ENCODE data around the gene VAV1. TPM values are rescaled to one million over a fixed set of nuclear protein-coding genes. Genes with fewer than 3 reads are reported as not detected.

VAV1 gene
- total RNA-seq, 1 experiment from 2014 or later: not detected

DNA sequence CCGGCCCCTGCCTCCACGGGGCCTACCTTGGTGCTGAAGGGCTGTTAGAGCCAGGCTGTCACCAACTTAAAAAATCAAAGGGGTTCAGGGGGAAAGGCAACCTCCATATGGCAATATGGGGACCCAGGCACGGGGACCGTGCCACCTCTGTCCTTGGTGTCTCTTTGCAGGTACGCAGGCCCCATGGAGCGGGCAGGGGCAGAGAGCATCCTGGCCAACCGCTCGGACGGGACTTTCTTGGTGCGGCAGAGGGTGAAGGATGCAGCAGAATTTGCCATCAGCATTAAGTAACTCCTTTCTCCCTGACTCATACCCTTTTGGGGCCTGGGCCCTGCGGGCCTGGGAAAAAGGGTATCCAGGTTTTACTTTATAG lies 75.3 kb downstream of the VAV1 start:
- H3K4me1 ChIP-seq: no peaks in the 10 kb centered on the region
- BruUV-seq (replicated peaks): no TSS peak

DNA sequence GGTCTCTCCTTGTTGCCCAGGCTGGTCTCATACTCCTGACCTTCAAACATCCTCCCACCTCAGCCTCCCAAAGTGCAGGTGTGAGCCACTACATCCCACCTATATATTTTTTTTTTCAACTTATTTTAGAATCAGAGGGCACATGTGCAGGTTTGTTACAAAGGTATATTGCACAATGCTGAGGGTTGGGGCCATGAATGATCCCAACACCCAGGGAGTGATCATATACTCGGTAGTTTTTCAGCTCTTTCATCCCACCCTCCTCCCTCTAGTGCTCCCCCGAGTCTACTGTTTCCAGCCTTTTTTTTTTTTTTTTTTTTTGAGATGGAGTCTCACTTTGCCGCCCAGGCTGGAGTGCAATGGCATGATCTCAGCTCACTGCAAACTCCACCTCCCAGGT lies 76.5 kb downstream of the VAV1 start:
- BruUV-seq (replicated peaks): no TSS peak
- intact Hi-C loops (cut with micrococcal nuclease; ENCODE audit: unreplicated experiment): no loop called here
- peaks cover 5% of the 10 kb centered on the region for H3K27me3 Mint-ChIP-seq (ENCODE audit: insufficient read depth, unreplicated experiment)
- no peak overlapping the region for H3K27ac Mint-ChIP-seq (ENCODE audit: unreplicated experiment)
- Histone ChIP-seq H3K4me3 (ENCODE audit: low read depth, low read length) (no peak overlapping the region), H3K36me3 (ENCODE audit: control insufficient read depth, insufficient read depth, low read length) (no peaks in the 10 kb centered on the region), H3K4me1 (no peaks in the 10 kb centered on the region), H3K27me3 (replicated peaks; ENCODE audit: control insufficient read depth, insufficient read depth, low read length) (no peaks in the 10 kb centered on the region), H3K9me3 (no peaks in the 10 kb centered on the region)
- POLR2A ChIA-PET: no interaction called here
- TF ChIP-seq, protein P1, sequence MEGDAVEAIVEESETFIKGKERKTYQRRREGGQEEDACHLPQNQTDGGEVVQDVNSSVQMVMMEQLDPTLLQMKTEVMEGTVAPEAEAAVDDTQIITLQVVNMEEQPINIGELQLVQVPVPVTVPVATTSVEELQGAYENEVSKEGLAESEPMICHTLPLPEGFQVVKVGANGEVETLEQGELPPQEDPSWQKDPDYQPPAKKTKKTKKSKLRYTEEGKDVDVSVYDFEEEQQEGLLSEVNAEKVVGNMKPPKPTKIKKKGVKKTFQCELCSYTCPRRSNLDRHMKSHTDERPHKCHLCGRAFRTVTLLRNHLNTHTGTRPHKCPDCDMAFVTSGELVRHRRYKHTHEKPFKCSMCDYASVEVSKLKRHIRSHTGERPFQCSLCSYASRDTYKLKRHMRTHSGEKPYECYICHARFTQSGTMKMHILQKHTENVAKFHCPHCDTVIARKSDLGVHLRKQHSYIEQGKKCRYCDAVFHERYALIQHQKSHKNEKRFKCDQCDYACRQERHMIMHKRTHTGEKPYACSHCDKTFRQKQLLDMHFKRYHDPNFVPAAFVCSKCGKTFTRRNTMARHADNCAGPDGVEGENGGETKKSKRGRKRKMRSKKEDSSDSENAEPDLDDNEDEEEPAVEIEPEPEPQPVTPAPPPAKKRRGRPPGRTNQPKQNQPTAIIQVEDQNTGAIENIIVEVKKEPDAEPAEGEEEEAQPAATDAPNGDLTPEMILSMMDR (IDR thresholded peaks at IDR 0.05; ENCODE audit: insufficient read depth in 1 of 2, low read depth in 1 of 2, low read length in 1 of 2, severe bottlenecking in 1 of 2, unreplicated experiment in 1 of 2): no peak
- H3K9me3 Mint-ChIP-seq (ENCODE audit: unreplicated experiment): no peaks in the 10 kb centered on the region
- no peak for DNase-seq
- no peak overlapping the region for H3K4me3 Mint-ChIP-seq (ENCODE audit: unreplicated experiment)
- CTCF ChIA-PET: interaction anchor here (0.6 kb wide), 1 partner anchor 1506 kb away, joined by 3 read pairs; no protein-coding TSS in a partner anchor
- H3K36me3 Mint-ChIP-seq (ENCODE audit: insufficient read depth, unreplicated experiment): no peaks in the 10 kb centered on the region
- no peaks in the 10 kb centered on the region for H3K4me1 Mint-ChIP-seq (ENCODE audit: low read depth, unreplicated experiment)

More for the DNA sequence above, 75.3 kb downstream of the VAV1 start:
- peaks cover 5% of the 10 kb centered on the region for H3K27me3 Mint-ChIP-seq (ENCODE audit: insufficient read depth, unreplicated experiment)
- Histone ChIP-seq H3K27me3 (replicated peaks; ENCODE audit: control insufficient read depth, insufficient read depth, low read length) (no peaks in the 10 kb centered on the region), H3K36me3 (ENCODE audit: control insufficient read depth, insufficient read depth, low read length) (no peaks in the 10 kb centered on the region), H3K4me3 (ENCODE audit: low read depth, low read length) (no peak overlapping the region), H3K9me3 (no peaks in the 10 kb centered on the region)
- ChIA-PET POLR2A (no interaction called here), CTCF (no interaction called here)
- no peaks in the 10 kb centered on the region for H3K4me1 Mint-ChIP-seq (ENCODE audit: low read depth, unreplicated experiment)
- H3K27ac Mint-ChIP-seq (ENCODE audit: unreplicated experiment): no peak overlapping the region
- intact Hi-C loops (cut with micrococcal nuclease; ENCODE audit: unreplicated experiment): no loop called here
- DNase-seq: no peak
- TF ChIP-seq, protein P1 (IDR thresholded peaks at IDR 0.05; ENCODE audit: insufficient read depth in 1 of 2, low read depth in 1 of 2, low read length in 1 of 2, severe bottlenecking in 1 of 2, unreplicated experiment in 1 of 2): no peak
- H3K36me3 Mint-ChIP-seq (ENCODE audit: insufficient read depth, unreplicated experiment): no peaks in the 10 kb centered on the region
- H3K9me3 Mint-ChIP-seq (ENCODE audit: unreplicated experiment): no peaks in the 10 kb centered on the region
- no peak overlapping the region for H3K4me3 Mint-ChIP-seq (ENCODE audit: unreplicated experiment)

DNA sequence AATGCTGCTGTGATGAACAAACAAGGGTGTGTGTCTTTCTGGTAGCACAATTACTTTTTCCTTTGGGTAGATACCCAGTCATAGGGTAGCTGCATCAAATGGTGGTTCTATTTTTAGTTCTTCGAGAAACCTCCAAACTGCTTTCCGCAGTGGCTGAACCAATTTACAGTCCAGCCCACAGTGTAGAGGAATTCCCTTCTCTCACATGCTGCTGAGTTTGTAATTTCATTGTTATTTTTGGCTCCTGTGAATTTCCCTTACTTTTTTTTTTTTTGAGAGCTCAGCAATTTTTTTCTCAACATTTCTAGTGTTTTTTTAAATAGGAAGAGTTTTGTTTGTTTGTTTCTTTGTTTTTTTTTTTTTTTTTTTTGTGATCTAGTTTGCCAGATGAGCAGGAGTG lies 77.4 kb downstream of the VAV1 start:
- H3K4me3 ChIP-seq (ENCODE audit: low read depth, low read length): no peak overlapping the region
- H3K27me3 ChIP-seq (replicated peaks; ENCODE audit: control insufficient read depth, insufficient read depth, low read length): no peaks in the 10 kb centered on the region
- no peaks in the 10 kb centered on the region for H3K4me1 ChIP-seq
- H3K9me3 ChIP-seq: no peaks in the 10 kb centered on the region
- no peaks in the 10 kb centered on the region for H3K27me3 Mint-ChIP-seq (ENCODE audit: insufficient read depth, unreplicated experiment)
- intact Hi-C loops (cut with micrococcal nuclease; ENCODE audit: unreplicated experiment): no loop called here
- no peak overlapping the region for H3K4me3 Mint-ChIP-seq (ENCODE audit: unreplicated experiment)
- no peak for DNase-seq
- no peak overlapping the region for H3K27ac Mint-ChIP-seq (ENCODE audit: unreplicated experiment)
- H3K9me3 Mint-ChIP-seq (ENCODE audit: unreplicated experiment): no peaks in the 10 kb centered on the region
- H3K4me1 Mint-ChIP-seq (ENCODE audit: low read depth, unreplicated experiment): no peaks in the 10 kb centered on the region
- ChIA-PET POLR2A (no interaction called here), CTCF (no interaction called here)
- no peaks in the 10 kb centered on the region for H3K36me3 Mint-ChIP-seq (ENCODE audit: insufficient read depth, unreplicated experiment)
- TF ChIP-seq, protein P1 (IDR thresholded peaks at IDR 0.05; ENCODE audit: insufficient read depth in 1 of 2, low read depth in 1 of 2, low read length in 1 of 2, severe bottlenecking in 1 of 2, unreplicated experiment in 1 of 2): no peak
- H3K36me3 ChIP-seq (ENCODE audit: control insufficient read depth, insufficient read depth, low read length): no peaks in the 10 kb centered on the region
- no TSS peak for BruUV-seq (replicated peaks)

Data from Caco-2 (cell line).